Measurements from ENCODE around the gene DNAJC11.

DNAJC11 gene

DNA sequence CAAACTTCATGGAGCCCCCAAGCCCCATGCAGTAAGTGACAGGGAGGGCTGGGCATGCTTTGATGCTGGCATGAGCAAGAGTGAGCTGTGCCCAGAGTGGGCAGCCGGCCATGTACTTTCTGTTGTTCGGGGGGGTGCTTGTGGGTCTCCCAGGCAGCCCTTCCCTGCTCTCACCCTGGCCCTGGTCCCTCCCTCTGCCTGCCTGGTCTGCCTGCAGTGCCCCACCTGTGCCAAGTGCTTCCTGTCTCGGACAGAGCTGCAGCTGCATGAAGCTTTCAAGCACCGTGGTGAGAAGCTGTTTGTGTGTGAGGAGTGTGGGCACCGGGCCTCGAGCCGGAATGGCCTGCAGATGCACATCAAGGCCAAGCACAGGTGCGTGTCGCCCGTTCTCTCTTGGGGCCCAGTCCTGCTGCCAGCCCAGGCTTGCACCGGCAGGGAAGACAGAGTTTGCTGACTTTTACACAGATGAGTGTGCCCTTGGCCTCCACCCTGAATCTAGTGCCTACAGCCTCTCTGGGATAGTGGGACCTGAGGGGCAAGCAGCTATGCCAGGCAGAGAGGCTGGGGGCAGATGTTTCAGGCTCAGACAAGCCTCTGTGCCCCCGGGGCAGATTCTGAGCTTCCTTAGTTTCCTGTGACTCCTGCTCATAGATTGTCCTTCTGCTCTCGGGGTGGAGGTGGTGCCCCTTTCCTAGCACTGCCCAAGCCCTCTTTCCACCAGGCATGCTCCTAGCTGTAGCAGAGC is 114.2 kb downstream of the DNAJC11 start:
- DNase-seq, result peak in 56 of 58 donors; percentile 12 to 91 (median 72)

DNA sequence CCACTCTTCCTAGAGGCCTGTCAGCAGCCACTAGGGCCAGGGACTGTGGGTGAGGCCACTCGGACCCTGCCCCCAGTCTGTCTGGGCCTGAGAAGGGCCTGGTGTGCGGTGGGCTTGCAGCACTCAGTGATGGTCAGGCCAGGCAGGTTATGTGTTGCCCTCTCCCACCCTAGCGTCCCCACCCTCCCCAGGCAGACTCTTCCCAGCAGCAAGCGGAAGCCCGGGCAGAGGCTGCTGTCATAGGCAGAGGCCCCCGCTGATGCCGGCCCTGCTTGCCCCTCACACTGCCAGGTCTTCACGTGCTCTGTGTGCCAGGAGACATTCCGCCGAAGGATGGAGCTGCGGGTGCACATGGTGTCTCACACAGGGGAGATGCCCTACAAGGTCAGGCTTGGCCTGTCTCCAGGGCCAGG is 115.2 kb downstream of the DNAJC11 start:
- no peak for DNase-seq

DNA sequence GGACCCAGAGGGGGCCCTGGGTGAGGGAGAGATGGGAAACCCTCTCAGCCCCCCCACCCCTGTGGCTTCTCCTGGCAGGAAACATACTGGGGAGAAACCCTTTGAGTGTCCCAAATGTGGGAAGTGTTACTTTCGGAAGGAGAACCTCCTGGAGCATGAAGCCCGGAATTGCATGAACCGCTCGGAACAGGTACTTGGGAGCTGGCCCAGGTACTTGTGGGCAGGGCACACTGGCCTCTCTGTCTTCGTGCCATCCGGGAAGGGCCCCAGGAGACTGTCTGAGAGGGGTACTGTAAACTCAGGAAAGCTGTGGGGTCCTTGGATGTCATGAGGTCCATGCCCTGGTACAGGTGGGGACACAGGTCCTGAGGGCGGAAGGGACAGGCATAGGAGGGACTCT is 115.8 kb downstream of the DNAJC11 start:
- no peak for DNase-seq

DNA sequence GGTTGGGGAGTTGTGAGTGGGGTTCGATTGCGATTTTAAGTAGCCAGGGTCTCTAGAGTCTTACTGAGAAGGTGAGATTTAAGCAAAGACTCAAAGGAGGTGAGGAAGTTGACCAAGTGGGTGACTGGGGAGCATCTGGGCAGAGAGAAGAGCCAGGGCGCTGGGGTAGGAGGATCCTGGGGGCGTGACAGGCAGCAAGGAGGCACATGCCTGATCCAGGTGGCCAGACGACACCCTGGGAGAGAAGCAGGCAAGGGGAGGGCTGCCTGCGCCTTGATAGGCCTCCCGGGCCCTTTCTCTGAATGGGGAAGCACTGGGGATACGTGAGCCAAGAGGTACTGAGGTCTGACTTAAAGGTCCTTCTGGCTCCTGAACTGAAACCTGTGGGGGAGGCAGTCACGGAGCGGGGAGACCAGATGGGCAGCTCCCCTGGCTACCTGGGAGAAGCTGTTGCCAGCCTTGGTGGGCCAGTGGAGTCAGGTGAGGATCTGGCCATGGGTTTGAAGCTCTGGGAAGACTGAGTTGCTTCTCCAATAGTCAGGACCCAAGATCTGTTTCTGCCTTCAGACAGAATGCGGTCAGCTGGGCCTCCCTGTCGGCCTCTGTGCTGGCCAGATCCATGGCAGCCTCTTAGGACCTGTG is 116.4 kb downstream of the DNAJC11 start:
- DNase-seq, result no peak

All from anterior cingulate cortex (tissue), 58 donors.